ENCODE results near the gene FBXO11. TPM values are rescaled to one million over a fixed set of nuclear protein-coding genes. Genes with fewer than 3 reads are reported as not detected.

The FBXO11 gene
- total RNA-seq, 1 donor from 2014 or later = 71.3 TPM

DNA sequence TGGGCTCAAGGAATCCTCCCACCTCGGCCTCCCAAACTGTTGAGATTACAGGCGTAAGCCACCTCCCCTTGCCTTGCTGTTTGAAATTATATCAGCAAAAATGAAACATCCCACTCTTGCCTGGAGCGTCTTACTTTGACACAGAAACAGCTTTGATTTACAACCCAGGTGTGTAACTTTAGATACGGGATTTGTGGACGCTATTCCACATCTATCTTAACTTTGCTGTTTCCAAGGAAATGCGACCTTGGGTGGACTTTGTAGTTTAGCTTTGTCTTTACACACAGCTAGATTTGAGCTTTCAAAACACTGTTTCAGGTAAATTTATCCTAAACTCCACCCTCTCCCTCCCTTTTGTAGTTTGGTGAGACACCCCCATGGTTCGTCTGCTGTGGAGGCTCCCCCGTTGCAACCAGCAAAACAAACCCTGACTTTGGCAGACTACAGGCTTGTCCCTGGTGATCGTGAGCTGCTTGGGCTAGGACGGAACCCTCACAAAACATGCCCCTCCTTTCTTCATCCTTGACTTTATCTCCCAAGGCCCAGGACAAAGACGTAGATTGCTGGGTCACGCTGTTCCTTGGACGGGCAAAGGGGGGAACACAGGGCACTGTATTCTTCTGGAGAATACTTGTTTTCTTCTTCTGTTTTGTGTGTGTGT lies 128.9 kb downstream of the FBXO11 start:
- Histone ChIP-seq H3K79me2 (ENCODE audit: low read depth) (no peaks in the 10 kb centered on the region), H3K36me3 (no peaks in the 10 kb centered on the region), H4K20me1 (ENCODE audit: low read depth) (no peaks in the 10 kb centered on the region), H2AFZ (replicated peaks) (no peak overlapping the region), H3K9ac (no peak overlapping the region), H3K4me1 (peaks cover 19% of the 10 kb centered on the region), H3K4me2 (no peak overlapping the region), H3K9me3 (ENCODE audit: low read depth) (no peaks in the 10 kb centered on the region), H3K27ac (no peak overlapping the region), H3K4me3 (no peak overlapping the region), H3K27me3 (no peaks in the 10 kb centered on the region), H3F3A (ENCODE audit: low read depth) (peaks cover 31% of the 10 kb centered on the region)
- Mint-ChIP-seq H3K27ac (no peak overlapping the region), H3K4me1 (no peaks in the 10 kb centered on the region), H3K36me3 (no peaks in the 10 kb centered on the region), H3K9me3 (no peaks in the 10 kb centered on the region), H3K27me3 (ENCODE audit: insufficient read depth, low read depth) (peaks cover 7% of the 10 kb centered on the region), H3K4me3 (no peak overlapping the region)
- DNase-seq (ENCODE audit: low spot score) = no peak
- TF ChIP-seq EZH2phosphoT487 (IDR thresholded peaks at IDR 0.05) = no peak
- TF ChIP-seq EZH2 (IDR thresholded peaks at IDR 0.05) = no peak
- TF ChIP-seq, protein P1, sequence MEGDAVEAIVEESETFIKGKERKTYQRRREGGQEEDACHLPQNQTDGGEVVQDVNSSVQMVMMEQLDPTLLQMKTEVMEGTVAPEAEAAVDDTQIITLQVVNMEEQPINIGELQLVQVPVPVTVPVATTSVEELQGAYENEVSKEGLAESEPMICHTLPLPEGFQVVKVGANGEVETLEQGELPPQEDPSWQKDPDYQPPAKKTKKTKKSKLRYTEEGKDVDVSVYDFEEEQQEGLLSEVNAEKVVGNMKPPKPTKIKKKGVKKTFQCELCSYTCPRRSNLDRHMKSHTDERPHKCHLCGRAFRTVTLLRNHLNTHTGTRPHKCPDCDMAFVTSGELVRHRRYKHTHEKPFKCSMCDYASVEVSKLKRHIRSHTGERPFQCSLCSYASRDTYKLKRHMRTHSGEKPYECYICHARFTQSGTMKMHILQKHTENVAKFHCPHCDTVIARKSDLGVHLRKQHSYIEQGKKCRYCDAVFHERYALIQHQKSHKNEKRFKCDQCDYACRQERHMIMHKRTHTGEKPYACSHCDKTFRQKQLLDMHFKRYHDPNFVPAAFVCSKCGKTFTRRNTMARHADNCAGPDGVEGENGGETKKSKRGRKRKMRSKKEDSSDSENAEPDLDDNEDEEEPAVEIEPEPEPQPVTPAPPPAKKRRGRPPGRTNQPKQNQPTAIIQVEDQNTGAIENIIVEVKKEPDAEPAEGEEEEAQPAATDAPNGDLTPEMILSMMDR (IDR thresholded peaks at IDR 0.05) = no peak

DNA sequence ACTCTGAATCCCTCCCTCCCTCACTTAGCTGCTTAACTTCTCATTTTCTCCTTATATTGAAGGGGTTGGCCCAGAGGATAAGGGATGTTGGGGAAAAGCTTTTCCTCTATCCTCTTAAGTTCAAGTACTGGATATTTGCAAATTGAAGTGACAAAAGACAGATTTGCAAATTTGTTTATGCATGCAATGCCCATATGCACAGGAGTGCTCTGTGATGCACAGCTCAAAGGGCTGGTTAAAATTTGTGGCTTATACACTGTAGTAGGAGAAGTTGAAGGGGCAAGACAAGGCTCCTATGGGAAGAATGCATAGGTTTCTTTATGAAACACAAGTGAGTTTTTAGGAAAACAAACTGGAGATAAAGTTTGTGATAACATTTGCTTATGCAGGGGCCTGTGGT lies 131.7 kb downstream of the FBXO11 start:
- Histone ChIP-seq H2AFZ (replicated peaks) (no peak overlapping the region), H3K9me3 (ENCODE audit: low read depth) (no peaks in the 10 kb centered on the region), H3K4me1 (peaks cover 9% of the 10 kb centered on the region), H3K79me2 (ENCODE audit: low read depth) (no peaks in the 10 kb centered on the region), H4K20me1 (ENCODE audit: low read depth) (no peaks in the 10 kb centered on the region), H3K4me2 (no peak overlapping the region), H3K36me3 (no peaks in the 10 kb centered on the region), H3K9ac (no peak overlapping the region), H3K27me3 (no peaks in the 10 kb centered on the region), H3K4me3 (no peak overlapping the region), H3F3A (ENCODE audit: low read depth) (peaks cover 17% of the 10 kb centered on the region), H3K27ac (no peak overlapping the region)
- no peaks in the 10 kb centered on the region for H3K36me3 Mint-ChIP-seq
- DNase-seq (ENCODE audit: low spot score) = no peak
- peaks cover 4% of the 10 kb centered on the region for H3K9me3 Mint-ChIP-seq
- peaks cover 6% of the 10 kb centered on the region for H3K27me3 Mint-ChIP-seq (ENCODE audit: insufficient read depth, low read depth)
- no peaks in the 10 kb centered on the region for H3K4me1 Mint-ChIP-seq
- no peak overlapping the region for H3K27ac Mint-ChIP-seq
- no peak overlapping the region for H3K4me3 Mint-ChIP-seq
- TF ChIP-seq EZH2 (IDR thresholded peaks at IDR 0.05) (no peak), EZH2phosphoT487 (IDR thresholded peaks at IDR 0.05) (no peak)
- TF ChIP-seq, protein P1 (IDR thresholded peaks at IDR 0.05) = no peak

DNA sequence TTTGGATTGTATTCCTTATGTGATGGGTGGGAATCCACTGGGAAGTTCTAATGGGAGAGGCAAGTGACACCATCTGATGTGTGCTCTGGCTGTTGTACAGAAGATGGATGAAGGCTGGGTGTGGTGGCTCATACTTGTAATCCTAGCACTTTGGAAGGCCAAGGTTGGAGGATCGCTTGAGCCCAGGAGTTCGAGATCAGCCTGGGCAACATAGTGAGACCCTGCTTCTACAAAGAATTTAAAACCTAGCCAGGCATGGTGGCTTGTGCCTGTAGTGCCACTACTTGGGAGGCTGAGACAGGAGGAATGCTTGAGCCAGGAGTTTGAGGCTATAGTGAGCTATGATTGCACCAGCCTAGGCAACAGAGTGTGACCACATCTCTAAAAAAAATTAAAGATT lies 134.0 kb downstream of the FBXO11 start:
- Histone ChIP-seq H2AFZ (replicated peaks) (no peak overlapping the region), H3K27me3 (no peaks in the 10 kb centered on the region), H3K4me1 (no peaks in the 10 kb centered on the region), H3K9ac (no peak overlapping the region), H4K20me1 (ENCODE audit: low read depth) (no peaks in the 10 kb centered on the region), H3F3A (ENCODE audit: low read depth) (no peaks in the 10 kb centered on the region), H3K36me3 (no peaks in the 10 kb centered on the region), H3K79me2 (ENCODE audit: low read depth) (no peaks in the 10 kb centered on the region), H3K27ac (no peak overlapping the region), H3K4me2 (no peak overlapping the region), H3K9me3 (ENCODE audit: low read depth) (no peaks in the 10 kb centered on the region), H3K4me3 (no peak overlapping the region)
- Mint-ChIP-seq H3K4me1 (peaks cover 5% of the 10 kb centered on the region), H3K9me3 (peaks cover 4% of the 10 kb centered on the region), H3K4me3 (no peak overlapping the region), H3K27ac (no peak overlapping the region), H3K36me3 (no peaks in the 10 kb centered on the region), H3K27me3 (ENCODE audit: insufficient read depth, low read depth) (peaks cover 4% of the 10 kb centered on the region)
- no peak for DNase-seq (ENCODE audit: low spot score)
- no peak for TF ChIP-seq EZH2phosphoT487 (IDR thresholded peaks at IDR 0.05)
- TF ChIP-seq, protein P1 (IDR thresholded peaks at IDR 0.05) = no peak
- no peak for TF ChIP-seq EZH2 (IDR thresholded peaks at IDR 0.05)
